Thoracic aorta (tissue), 2 donors: ENCODE measurements around the gene ACYP2. TPM values are rescaled to one million over a fixed set of nuclear protein-coding genes. Genes with fewer than 3 reads are reported as not detected.

ENCODE experiments used
- ATAC-seq: fragments of 150-250 bp; one replicate; pipeline ENCODE4 v1.8.0; 2017; ENCODE audit warnings: low read depth; ENCODE audit not compliant: insufficient number of reproducible peaks, low FRiP score
- DNase-seq: peaks from one replicate; pipeline ENCODE4 v3.0.0-alpha.2; 2020; ENCODE audit warnings: low spot score
- H3K27ac ChIP-seq, 2 donors: fragments of 200-600 bp; sonication (generic); 1 replicate in 1 of 2; 2 replicates in 1 of 2; pipeline ENCODE4 v1.5.1; 2016; ENCODE audit warnings: mild to moderate bottlenecking in 2 of 2, moderate library complexity in 2 of 2
- H3K27me3 ChIP-seq: fragments of 200-600 bp; sonication (generic); replicated peaks from 2 replicates; pipeline ENCODE4 v1.6.0; 2016; ENCODE audit warnings: mild to moderate bottlenecking; ENCODE audit not compliant: insufficient read depth
- H3K36me3 ChIP-seq: fragments of 200-600 bp; sonication (generic); one replicate; pipeline ENCODE4 v1.5.1; 2016
- H3K4me1 ChIP-seq, 2 donors: fragments of 200-600 bp; sonication (generic); 1 replicate in 1 of 2; 2 replicates in 1 of 2; pipeline versions ENCODE4 v1.5.1 to v1.6.0; 2016; ENCODE audit warnings: low read depth in 2 of 2, mild to moderate bottlenecking in 1 of 2; ENCODE audit not compliant: control insufficient read depth in 1 of 2
- H3K4me3 ChIP-seq: fragments of 200-600 bp; sonication (generic); 2 replicates; pipeline ENCODE4 v1.5.1; 2016; ENCODE audit warnings: mild to moderate bottlenecking
- H3K9me3 ChIP-seq: fragments of 200-600 bp; sonication (generic); 2 replicates; pipeline ENCODE4 v1.5.1; 2016
- CTCF ChIP-seq: fragments of 200-600 bp; sonication (generic); IDR thresholded peaks from one replicate; pipeline ENCODE4 v1.5.1; 2019; ENCODE audit warnings: antibody characterized with exemption
- total RNA-seq, 2 donors: library from RNA; depleted of rRNA; stranded (reverse); fragments of >200 nt; gene quantifications; one replicate each; pipeline versions ENCODE4 v1.1.0 to v1.2.3, GENCODE V29; 2016

ACYP2 gene
- total RNA-seq, 2 donors from 2014 or later, result 15.5 to 26.7 TPM

DNA sequence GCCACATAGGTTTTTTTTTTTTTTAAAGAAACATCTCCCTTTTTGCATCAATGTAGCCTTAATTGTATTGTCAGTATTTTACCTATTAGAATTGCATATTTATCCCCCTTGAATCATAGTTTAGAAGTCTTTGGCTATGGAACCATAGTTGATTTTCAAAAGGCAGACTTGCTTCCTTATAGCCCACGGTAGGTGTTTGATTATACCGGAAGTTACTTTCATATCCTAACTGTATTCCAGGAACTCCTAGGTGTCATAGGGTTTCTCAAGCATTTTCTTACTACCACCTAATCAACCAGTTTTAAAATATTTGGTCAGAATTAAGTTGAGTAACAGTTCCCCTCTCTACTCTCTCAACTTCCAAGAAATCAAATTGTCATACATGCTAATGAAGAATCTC is 227.2 kb downstream of the ACYP2 start:
- Histone ChIP-seq H3K4me1 (no peaks in the 10 kb centered on the region), H3K27me3 (no peaks in the 10 kb centered on the region), H3K27ac (no peak overlapping the region), H3K4me3 (no peak overlapping the region), H3K36me3 (no peaks in the 10 kb centered on the region), H3K9me3 (no peaks in the 10 kb centered on the region)
- no peak for TF ChIP-seq CTCF
- ATAC-seq (no peak), DNase-seq (no peak)

- no peak overlapping the region for H3K27ac ChIP-seq
These were observed 232.2 kb downstream of the ACYP2 start for GRCh38 chr2:54347622-54348021.

GRCh38 chr2:54348646-54349045 is 233.2 kb downstream of the ACYP2 start:
- no peak for TF ChIP-seq CTCF
- no peak for ATAC-seq
- no peak overlapping the region for H3K27ac ChIP-seq

More at GRCh38 chr2:54347622-54348021, 232.2 kb downstream of the ACYP2 start:
- no peak for DNase-seq
- H3K36me3 ChIP-seq, result no peaks in the 10 kb centered on the region
- no peak overlapping the region for H3K4me3 ChIP-seq
- no peaks in the 10 kb centered on the region for H3K4me1 ChIP-seq
- ATAC-seq, result no peak
- H3K27me3 ChIP-seq, result no peaks in the 10 kb centered on the region
- no peak for TF ChIP-seq CTCF
- no peaks in the 10 kb centered on the region for H3K9me3 ChIP-seq

DNA sequence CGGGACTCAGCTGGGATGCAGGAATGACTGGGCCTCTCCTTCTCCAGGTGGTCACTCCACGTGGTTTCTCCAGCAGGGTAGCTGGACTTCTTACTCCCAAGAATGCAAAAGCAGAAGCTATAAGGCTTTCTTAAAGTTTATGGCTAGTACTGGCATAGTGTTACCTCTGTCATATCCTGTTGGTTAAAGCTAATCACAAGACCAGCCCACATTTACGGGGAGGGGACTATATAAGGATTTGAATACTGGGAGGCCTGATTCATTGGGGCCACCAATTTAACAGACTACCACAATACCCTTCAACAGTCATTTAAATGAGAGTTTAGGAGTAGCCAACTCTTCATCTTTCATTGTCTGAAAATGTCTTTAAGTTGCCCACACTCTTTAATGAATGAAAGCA is 235.0 kb downstream of the ACYP2 start:
- DNase-seq, result no peak
- Histone ChIP-seq H3K4me1 (no peaks in the 10 kb centered on the region), H3K27ac (no peak overlapping the region), H3K36me3 (no peaks in the 10 kb centered on the region), H3K9me3 (no peaks in the 10 kb centered on the region), H3K4me3 (no peak overlapping the region), H3K27me3 (no peaks in the 10 kb centered on the region)
- ATAC-seq, result no peak
- TF ChIP-seq CTCF, result no peak

More at GRCh38 chr2:54348646-54349045, 233.2 kb downstream of the ACYP2 start:
- no peak for DNase-seq
- H3K9me3 ChIP-seq, result no peaks in the 10 kb centered on the region
- H3K4me3 ChIP-seq, result no peak overlapping the region
- no peaks in the 10 kb centered on the region for H3K36me3 ChIP-seq
- no peaks in the 10 kb centered on the region for H3K4me1 ChIP-seq
- no peaks in the 10 kb centered on the region for H3K27me3 ChIP-seq

GRCh38 chr2:54353216-54353615 is 237.8 kb downstream of the ACYP2 start:
- Histone ChIP-seq H3K27ac (no peak overlapping the region), H3K36me3 (no peaks in the 10 kb centered on the region), H3K4me3 (no peak overlapping the region), H3K4me1 (no peaks in the 10 kb centered on the region), H3K9me3 (no peaks in the 10 kb centered on the region), H3K27me3 (no peaks in the 10 kb centered on the region)
- TF ChIP-seq CTCF, result no peak
- no peak for ATAC-seq
- DNase-seq, result no peak

Other genes with a start within 250 kb of the ACYP2 start
- gene PSME4, start 144.6 kb upstream of the ACYP2 start, total RNA-seq, result 10 to 100 TPM; 50.1 to 56.0 TPM
- gene TSPYL6, start 140.6 kb downstream of the ACYP2 start, total RNA-seq, result under 1 TPM in 1 of 2 donors, not detected in 1; 0.14 TPM